GM21528 (cell line): ENCODE data around the gene CHPT1.
A peak's percentile ranks its signal among the peaks of the same experiment; 100 is the strongest.
"Not testable (repeated sequence)": the region's sequence is repeated elsewhere in the genome, so short reads cannot be mapped to it uniquely, and the experiment has no call there.

Experiments used
- ATAC-seq: cut with Tn5 transposase; IDR thresholded peaks from one replicate; pipeline ENCODE4 v1.9.1; 2021; ENCODE audit warnings: mild to moderate bottlenecking, moderate library complexity; ENCODE audit not compliant: unreplicated experiment, low FRiP score

The CHPT1 gene

GRCh38 chr12:101714877-101715444, 17.5 kb downstream of the CHPT1 start:
- no peak for ATAC-seq

- no peak for ATAC-seq
Observed at GRCh38 chr12:101719566-101719965, 22.1 kb downstream of the CHPT1 start.

- no peak for ATAC-seq
Observed at GRCh38 chr12:101720118-101720517, 22.7 kb downstream of the CHPT1 start.

- ATAC-seq = no peak
Observed at GRCh38 chr12:101722392-101722791, 25.0 kb downstream of the CHPT1 start.

- ATAC-seq = no peak
Observed at GRCh38 chr12:101727098-101727497, 29.7 kb downstream of the CHPT1 start.

- no peak for ATAC-seq
Observed at GRCh38 chr12:101729842-101730241, 32.4 kb downstream of the CHPT1 start.

- ATAC-seq = no peak
Observed at GRCh38 chr12:101732318-101732717, 34.9 kb downstream of the CHPT1 start.

- no peak for ATAC-seq
Observed at GRCh38 chr12:101733166-101733565, 35.7 kb downstream of the CHPT1 start.

GRCh38 chr12:101734482-101734881, 37.0 kb downstream of the CHPT1 start:
- not testable (repeated sequence) for ATAC-seq

GRCh38 chr12:101737476-101737875, 40.0 kb downstream of the CHPT1 start:
- no peak for ATAC-seq

GRCh38 chr12:101738920-101739665, 41.7 kb downstream of the CHPT1 start, which contains the start of gene SYCP3:
SYCP3 (minus strand) TSS chr12:101739462; CDS start chr12:101737935, 1,527 bp downstream.
- ATAC-seq = no peak

GRCh38 chr12:101740566-101740965, 43.1 kb downstream of the CHPT1 start:
- no peak for ATAC-seq

GRCh38 chr12:101740980-101741379, 43.5 kb downstream of the CHPT1 start:
- no peak for ATAC-seq

GRCh38 chr12:101743242-101743641, 45.8 kb downstream of the CHPT1 start:
- ATAC-seq = no peak

GRCh38 chr12:101743724-101744472, 46.5 kb downstream of the CHPT1 start:
- peak; percentile 94 for ATAC-seq

GRCh38 chr12:101745481-101745880, 48.0 kb downstream of the CHPT1 start:
- no peak for ATAC-seq

GRCh38 chr12:101746196-101746595, 48.8 kb downstream of the CHPT1 start:
- ATAC-seq = no peak

GRCh38 chr12:101746661-101747060, 49.2 kb downstream of the CHPT1 start:
- ATAC-seq = no peak

GRCh38 chr12:101747697-101748096, 50.3 kb downstream of the CHPT1 start:
- ATAC-seq = no peak

GRCh38 chr12:101748907-101749306, 51.5 kb downstream of the CHPT1 start:
- no peak for ATAC-seq

- no peak for ATAC-seq
Observed at GRCh38 chr12:101749657-101750056, 52.2 kb downstream of the CHPT1 start.
